ENCODE data around the gene JMJD8.
A peak's percentile ranks its signal among the peaks of the same experiment; 100 is the strongest.

Gene JMJD8

DNA sequence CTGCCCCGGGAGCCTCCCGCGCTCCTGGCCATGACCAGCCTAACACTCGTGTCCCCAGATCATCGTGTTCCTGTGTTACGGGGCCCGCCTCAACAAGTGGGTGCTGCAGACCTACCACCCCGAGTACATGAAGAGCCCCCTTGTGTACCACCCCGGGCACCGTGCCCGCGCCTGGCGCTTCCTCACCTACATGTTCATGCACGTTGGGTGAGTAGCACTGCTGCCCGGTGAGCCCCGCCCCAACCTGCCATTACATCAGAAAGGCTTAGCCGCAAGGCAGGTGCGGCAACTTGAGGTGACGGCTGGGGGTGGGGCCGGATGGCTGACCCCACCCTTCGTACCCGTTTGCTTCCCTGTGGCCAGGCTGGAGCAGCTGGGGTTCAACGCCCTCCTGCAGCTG, 7.2 kb downstream of the JMJD8 start:
- DNase-seq = peak in 2 of 5 experiments; percentile 27 to 39

DNA sequence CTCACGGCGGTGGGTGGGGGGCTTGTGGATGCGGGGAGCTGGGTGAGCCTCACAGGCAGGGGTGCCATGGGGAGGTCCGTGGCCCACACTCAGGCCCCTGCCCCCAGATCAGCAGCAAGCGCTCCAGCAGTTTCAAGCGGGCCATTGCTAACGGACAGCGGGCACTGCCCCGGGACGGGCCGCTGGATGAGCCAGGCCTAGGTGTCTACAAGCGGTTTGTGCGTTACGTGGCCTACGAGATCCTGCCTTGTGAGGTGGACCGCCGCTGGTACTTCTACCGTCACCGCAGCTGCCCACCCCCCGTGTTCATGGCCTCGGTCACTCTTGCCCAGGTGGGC, 7.6 kb downstream of the JMJD8 start:
- DNase-seq = no peak

DNA sequence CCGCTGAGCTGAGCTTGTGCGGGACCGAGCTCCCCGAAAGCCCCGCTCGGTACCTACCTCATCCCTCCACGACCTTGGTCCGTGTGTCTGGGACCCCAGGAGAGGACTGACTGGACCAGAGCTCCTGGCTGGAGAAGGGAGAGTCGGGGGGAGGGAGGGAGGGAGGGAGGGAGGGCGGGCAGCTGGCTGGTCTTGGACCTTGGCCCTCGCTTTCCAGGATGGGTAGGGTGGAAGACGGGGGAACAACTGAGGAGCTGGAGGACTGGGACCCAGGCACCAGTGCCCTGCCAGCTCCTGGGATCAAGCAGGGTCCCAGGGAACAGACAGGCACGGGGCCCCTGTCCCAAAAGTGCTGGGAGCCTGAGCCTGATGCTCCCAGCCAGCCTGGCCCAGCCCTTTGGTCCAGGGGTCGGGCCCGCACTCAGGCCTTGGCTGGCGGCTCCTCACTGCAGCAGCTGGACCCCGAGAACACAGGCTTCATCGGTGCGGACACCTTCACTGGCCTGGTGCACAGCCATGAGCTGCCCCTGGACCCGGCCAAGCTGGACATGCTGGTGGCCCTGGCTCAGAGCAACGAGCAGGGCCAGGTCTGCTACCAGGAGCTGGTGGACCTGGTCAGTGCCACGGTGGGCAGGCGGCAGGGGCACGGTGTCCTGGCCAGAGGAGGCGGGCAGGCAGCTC, 8.1 kb downstream of the JMJD8 start:
- DNase-seq = no peak

DNA sequence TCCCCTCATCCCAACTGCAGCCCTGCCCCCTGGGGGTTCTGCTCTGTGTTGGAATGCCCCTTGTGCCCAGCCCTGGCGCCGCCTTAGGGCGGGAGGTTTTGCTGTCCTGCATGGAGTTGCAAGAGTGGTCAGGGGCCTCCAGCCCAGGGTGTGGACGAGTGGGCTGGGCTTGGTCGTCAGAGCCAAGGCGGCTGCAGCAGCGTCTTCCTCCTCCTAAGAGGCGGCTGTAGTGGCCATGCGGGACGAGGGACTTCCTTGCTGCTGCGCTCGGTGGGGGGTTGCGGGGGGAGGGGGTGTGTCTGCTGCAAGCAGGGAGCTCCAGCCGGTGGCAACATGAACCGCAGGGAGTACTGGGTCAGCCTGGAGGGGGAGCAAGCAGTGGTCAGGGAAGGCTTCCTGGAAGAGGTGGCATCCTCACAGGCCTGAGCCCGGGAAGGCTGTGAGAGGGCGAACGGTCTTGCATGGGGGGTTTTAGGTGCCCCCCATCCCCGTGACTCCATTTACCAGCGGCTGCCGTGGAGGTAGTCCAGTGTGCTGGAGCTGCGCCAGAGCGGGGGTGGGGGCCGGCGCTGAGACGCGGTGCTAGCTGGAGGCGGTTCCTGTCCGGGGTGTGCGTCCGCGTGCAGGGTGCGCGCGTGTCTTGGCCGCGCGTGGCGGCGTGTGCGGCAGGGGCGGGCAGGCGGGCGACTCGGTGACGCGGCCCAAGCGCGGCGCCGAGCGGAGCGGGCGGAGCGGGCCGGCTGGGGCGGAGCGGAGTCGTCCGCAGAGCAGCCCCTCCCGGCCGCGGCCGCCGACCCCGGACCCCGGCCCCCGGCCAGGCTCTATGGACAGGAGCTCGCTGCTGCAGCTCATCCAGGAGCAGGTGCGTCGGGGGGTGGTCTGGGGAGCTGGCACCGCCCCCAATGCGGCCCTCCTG, 8.9 kb downstream of the JMJD8 start, which contains the start of gene RHBDL1:
Gene RHBDL1 (plus strand): TSS at position 704 of the 916 bp plus-strand sequence. CDS start 120 bp downstream, at position 824.
- DNase-seq = peak in 1 of 5 experiments; percentile 26

DNA sequence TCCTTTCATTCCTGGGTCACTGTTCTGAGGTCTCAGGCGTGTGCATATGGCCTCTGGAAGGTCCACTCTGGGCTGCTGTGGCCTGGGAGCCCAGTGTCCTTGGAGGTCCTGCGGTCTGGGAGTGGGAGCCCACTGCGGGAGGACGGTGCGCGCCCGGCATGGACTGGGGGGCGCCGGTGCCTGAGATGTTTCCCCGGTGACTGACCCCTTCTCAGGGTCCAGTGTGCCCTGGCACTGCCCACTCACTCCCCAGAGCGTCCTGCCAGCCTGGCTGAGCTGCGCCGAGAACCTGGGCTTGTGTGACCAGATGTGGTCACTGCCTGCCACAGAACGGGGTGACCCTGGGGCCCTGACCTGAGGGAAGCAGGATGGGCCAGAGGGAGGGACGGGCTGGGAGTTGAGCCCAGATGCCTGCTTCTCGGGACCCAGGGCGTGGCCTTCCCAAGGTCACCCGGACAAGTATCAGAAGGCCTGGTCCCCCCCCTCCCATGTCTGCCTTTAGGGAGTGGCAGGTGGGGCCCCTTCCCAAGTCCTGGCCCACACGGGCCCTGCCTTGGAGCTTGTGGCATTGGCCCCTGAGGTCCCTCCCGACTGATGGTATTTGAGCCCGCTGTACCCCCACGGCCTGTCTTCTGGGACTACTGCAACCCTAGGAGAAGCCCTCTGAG, 9.8 kb downstream of the JMJD8 start:
- DNase-seq = no peak

DNA sequence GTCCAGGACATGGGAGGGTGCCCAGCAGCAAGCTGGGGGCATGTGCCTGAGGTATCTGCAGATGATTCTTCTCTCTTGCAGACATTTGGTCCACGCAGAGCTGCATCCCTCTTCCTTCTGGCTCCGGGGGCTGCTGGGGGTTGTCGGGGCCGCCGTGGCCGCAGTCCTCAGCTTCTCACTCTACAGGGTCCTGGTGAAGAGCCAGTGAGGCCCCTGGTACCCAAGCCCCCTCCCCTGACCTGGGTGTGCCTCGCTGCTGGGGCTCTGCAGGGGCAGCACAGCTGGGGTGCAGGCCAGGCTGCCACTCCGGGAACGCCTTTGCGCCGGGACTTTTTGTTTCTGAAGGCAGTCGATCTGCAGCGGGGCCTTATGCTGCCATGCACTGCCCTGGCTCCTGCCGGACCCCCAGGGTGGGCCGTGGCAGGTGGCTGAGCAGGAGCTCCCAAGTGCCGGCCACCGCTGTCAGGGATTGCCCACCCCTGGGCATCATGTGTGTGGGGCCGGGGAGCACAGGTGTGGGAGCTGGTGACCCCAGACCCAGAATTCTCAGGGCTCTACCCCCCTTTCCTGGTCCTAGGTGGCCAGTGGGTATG, 10.6 kb downstream of the JMJD8 start:
- no peak for DNase-seq

DNA sequence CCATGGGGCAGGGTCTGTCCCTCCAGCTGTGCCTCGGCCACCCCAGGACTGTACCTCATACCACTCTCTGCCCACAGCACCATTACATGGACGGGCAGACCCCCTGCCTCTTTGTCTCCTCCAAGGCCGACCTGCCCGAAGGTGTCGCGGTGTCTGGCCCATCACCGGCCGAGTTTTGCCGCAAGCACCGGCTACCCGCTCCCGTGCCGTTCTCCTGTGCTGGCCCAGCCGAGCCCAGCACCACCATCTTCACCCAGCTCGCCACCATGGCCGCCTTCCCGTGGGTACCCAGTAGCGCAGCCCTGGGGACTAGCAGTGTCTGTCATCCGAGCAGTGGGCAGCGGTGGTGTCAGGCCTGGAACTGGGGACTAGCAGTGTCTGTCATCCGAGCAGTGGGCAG, 11.3 kb downstream of the JMJD8 start:
- DNase-seq = no peak

DNA sequence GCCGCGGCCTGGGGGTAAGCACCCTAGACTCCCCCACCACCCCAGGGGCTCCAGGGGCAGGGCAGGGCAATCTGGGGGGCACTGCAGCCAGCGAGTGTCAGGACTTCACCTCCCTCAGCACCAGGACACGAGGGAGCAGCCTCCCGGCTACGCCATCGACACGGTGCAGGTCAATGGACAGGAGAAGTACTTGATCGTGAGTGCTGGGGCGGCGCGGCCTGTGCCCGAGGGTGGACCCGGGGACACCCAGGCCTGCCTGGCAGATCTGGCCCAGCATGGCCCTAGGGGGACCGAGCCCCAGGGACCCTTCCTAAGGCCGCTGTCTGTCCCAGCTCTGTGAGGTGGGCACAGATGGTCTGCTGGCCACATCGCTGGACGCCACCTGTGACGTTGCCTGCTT, 11.8 kb downstream of the JMJD8 start:
- no peak for DNase-seq

DNA sequence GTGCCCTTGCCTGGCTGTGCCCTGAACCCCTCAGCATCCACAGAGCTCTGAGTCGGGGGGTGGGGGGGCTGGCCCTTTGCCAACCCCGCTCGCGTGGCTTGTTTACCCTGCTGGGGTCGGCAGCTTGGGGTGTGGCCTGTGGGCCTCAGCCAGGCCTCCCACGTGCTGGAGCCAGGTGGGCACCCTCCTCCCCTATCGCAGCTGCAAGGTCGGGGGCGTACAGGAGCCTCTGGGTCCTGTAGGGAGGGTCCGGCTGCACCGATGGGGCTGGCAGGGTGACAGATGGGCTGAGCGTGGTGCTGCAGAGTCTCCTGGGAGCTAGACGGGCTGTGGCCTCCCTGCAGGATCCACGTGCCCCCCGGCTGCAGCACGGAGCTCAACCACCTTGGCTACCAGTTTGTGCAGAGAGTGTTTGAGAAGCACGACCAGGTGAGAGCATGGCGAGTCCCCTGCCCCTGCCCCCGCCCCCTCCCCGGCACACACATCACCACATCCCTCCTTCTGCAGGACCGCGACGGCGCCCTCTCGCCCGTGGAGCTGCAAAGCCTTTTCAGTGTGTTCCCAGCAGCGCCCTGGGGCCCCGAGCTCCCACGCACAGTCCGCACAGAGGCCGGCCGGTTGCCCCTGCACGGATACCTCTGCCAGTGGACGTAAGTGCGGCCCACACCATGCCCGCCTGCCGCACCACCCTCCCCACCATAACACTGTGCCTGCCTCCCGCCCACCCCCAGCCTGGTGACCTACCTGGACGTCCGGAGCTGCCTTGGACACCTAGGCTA, 12.6 kb downstream of the JMJD8 start:
- no peak for DNase-seq

DNA sequence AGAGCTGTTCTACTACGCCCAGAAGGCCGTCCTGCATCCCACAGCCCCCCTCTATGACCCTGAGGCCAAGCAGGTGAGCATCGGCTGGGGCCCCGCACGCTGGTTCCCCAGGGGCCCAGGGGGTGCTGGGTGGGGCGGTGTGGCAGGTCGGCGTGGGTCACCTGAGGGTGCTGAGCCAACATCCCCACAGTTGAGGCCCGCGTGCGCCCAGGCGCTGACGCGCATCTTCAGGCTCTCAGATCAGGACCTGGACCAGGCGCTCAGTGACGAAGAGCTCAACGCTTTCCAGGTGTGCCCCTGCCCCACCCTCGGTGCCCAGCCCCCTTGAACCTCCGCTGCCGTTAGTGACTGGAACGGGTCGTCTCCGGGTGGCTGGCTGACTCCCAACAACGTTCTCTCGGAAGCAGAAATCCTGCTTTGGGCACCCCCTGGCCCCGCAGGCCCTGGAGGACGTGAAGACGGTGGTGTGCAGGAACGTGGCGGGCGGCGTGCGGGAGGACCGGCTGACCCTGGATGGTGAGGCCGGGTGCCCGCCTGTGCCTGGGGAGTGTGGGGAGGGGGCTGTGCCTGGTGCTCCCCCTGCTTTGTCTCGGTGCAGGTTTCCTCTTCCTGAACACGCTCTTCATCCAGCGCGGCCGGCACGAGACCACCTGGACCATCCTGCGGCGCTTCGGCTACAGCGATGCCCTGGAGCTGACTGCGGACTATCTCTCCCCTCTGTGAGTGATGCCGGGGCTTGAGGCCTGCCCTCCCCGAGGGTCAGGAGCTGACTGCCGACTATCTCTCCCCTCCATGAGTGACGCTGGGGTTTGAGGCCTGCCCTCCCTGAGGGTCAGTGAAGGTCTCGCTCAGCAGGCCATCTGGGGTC, 13.4 kb downstream of the JMJD8 start:
- no peak for DNase-seq

DNA sequence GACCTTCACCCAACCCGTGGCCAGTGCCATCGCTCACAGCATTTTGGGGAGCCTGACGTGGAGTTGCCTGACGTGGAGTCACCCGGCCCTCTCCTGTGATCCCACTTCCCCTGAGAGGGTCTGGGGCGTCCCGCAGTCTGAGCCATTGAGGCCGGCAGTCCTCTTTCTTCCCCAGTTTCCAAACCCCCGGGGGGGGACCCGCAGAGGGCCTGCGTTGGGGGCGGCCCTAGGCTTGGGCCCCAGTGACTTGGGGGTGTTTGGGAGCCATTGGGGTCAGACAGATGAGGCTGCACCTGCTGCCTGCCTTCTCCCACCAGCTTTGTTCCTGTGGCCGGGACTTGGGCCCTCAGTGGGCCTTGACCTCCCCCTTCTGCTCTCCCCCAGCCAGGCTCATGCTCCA, 14.5 kb downstream of the JMJD8 start:
- DNase-seq = no peak

DNA sequence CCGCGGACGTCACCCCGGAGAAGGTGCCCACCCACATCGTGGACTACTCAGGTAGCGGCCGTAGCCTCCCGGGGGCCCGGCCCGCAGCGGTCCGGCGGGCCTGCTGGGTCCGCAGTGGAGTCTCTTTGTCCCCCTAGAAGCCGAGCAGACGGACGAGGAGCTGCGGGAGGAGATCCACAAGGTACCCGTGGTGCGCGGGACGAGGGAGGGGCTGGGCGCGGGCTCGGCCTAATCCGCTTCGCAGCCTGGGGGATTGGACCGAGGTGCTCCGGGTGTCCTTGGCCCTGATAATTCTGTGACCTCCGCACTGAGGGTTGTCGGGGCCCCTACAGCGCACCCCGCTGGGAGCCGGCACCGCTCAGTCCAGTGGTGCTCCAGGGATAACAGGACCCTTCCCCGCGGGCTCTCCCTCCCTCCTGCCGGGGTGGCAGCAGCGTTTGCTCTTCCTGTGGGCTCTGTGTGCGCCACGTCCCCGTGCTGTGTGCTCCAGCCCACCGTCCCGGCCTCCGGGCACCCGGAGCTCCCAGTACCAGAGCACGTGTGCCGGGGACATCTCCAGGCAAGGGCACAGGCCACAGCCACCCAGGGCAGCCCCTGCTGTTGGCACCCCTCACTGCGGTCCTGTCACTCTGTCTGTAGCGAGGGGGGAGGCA, 15.5 kb downstream of the JMJD8 start:
- DNase-seq = no peak

DNA sequence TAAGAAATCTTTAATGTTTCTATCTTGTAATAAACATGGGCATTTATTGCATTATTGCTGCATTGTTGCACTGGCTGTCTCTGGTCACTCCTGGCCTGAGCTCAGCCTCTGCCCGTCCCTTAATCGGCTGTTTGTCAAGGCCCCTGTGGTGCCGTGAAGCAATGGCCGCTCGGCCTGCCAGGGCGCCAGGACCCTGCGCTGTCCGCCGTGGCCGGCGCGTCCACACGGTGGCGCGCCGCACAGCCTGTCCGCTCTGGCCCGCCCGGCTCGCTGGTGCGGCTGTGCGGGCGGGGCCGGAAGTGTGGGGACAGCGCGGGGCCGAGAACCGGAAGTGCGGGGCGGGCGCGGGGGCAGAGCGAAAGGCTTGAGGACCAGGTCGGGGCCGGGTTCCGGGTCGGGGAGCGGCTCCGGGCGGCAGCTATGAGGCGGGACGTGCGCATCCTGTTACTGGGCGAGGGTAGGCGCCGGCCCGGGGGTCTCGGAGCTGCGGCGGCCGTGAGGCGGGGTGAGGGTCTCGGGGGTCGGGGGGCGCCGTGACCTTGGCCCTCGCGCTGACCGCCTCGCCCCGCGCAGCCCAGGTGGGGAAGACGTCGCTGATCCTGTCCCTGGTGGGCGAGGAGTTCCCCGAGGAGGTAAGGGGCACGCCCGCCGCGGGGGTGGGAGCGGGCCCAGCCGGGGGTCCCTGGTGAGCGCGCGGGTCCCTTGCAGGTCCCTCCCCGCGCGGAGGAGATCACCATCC, 16.2 kb downstream of the JMJD8 start, which contains the start of gene RHOT2:
Gene RHOT2 (plus strand): TSS at position 353 of the 739 bp plus-strand sequence. CDS start 68 bp downstream, at position 421.
- DNase-seq = peak; percentile 77 to 95 (median 87)

DNA sequence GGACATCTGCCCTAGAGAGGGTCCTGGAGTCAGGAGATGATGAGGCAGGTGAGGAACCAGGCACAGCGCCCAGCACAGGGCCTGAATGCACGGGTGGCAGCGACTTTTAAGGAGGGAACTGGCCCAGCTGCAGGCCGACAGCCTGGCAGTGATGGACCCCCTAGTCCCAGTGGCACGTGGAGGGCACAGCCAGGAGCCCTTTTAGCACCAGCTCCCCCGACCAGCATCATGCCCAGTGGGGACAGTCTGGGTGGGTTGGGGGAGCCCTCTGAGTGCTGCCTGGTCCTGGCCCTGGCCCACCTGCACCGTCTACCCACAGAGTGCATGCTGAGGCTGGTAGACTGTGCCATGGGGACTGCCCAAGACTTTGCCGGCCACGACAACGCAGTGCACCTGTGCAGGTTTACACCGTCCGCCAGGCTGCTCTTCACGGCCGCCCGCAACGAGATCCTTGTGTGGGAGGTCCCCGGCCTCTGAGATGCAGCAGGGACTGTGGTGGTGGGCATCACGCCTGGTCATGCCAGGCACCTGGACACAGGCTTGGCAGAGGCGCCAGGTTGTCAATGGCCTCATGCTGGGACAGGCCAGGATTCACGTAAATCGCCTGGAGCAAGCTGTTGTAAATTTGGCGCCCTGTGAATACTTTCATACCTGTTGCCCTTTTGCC, 16.9 kb downstream of the JMJD8 start:
- DNase-seq = no peak

DNA sequence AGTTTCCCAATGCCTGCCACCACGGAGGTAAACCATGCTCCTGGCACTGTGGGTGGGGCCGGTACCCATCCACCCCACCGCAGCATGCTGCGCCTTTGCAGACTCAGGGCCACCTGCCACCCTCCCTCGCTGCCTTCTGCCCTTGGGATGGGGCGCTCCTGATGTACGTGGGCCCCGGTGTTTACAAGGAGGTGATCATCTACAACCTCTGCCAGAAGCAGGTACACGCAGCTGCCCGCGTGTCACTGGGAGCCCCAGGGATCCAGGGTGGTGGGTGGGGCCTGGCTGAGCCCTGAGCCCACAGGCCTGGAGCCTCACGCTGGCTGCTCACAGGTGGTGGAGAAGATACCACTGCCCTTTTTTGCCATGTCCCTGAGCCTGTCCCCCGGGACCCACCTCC, 17.6 kb downstream of the JMJD8 start:
- no peak for DNase-seq

DNA sequence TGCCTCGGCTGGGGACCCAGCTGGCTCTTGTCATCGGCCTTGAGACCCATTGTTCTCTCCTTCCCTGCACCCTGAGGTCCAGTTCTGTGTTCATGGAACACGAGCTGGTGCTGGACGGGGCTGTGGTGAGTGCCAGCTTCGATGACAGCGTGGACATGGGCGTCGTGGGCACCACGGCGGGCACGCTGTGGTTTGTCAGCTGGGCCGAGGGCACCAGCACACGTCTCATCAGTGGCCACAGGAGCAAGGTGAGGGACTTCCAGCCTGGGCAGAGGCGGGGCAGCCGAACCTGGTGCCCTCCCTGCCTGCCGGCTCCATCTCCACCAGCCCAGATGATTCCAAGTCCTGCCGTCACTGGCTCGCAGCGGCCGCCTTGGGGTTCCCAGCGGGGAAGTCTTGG, 21.5 kb downstream of the JMJD8 start:
- DNase-seq = no peak

DNA sequence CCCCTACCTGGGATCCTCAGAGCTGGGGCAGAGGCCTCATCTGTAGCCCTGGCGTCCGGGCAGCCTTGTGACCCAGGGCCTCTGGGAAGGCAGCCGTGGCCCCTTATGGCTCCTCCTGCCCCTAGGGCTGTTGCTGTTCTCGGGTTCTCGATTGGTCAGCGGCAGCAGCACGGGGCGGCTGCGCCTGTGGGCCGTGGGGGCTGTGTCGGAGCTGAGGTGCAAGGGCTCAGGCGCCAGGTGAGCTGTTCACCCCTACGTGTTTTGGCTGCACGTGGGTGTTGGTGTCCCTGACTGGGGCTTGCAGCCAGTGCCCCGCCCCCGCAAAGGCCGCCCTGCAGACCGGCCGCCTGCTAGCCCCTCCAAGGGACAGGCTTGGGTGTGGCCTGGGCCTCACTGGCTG, 22.0 kb downstream of the JMJD8 start:
- DNase-seq = no peak

DNA sequence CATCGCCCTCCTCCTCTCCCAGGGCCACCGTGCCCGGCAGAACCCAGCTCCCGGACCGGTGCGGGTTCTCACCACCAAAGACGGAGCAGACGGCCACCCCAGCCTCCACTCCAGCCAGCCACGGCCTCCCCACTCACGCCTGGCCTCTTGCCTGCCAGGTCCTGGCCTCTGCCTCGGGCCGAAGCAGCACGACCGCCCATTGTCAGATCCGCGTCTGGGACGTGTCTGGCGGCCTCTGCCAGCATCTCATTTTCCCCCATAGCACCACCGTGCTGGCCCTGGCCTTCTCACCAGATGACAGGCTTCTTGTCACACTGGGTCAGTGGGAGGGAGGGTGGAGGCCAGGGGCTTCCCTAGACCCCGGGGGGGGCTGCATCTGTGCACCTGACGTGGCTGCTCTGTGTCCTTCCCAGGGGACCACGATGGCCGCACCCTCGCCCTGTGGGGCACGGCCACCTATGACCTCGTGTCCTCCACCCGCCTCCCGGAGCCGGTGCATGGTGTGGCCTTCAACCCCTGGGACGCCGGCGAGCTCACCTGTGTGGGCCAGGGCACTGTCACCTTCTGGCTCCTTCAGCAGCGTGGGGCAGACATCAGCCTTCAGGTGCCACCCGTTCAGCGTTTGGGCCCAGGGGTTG, 22.8 kb downstream of the JMJD8 start:
- DNase-seq = no peak
